Activated T-cell treated with anti-CD3 and anti-CD28 coated beads, Interleukin-2, amount 50 U/mL, for 72 hours (primary cell): ENCODE data around the gene DUSP5. TPM values are rescaled to one million over a fixed set of nuclear protein-coding genes. Genes with fewer than 3 reads are reported as not detected.

Source experiments
- ATAC-seq, 2 donors: fragments of 150-1000 bp; cut with Tn5 transposase; replicated peaks in 1 of 2; 2 replicates each; pipeline ENCODE4 v1.10.0; 2021; ENCODE audit warnings: moderate library complexity in 2 of 2, mild to moderate bottlenecking in 1 of 2
- DNase-seq, 2 donors: peaks; one replicate each; pipeline ENCODE4 v3.0.0; 2021 to 2022; ENCODE audit warnings: mixed read lengths in 1 of 2
- H3K27ac Mint-ChIP-seq: one replicate; pipeline ENCODE4 v1.8.0; 2022; ENCODE audit warnings: mild to moderate bottlenecking, moderate library complexity, mixed read lengths
- H3K27me3 Mint-ChIP-seq: one replicate; pipeline ENCODE4 v1.8.0; 2022; ENCODE audit warnings: low read depth, mixed read lengths
- H3K36me3 Mint-ChIP-seq, 2 donors: one replicate each; pipeline ENCODE4 v1.8.0; 2022; ENCODE audit warnings: mixed read lengths in 2 of 2, mild to moderate bottlenecking in 1 of 2; ENCODE audit not compliant: insufficient read depth in 2 of 2
- H3K4me1 Mint-ChIP-seq: one replicate; pipeline ENCODE4 v1.8.0; 2022; ENCODE audit warnings: low read depth, mixed read lengths
- H3K4me3 Mint-ChIP-seq, 2 donors: one replicate each; pipeline ENCODE4 v1.8.0; 2022; ENCODE audit warnings: mild to moderate bottlenecking in 2 of 2, mixed read lengths in 2 of 2, moderate library complexity in 2 of 2
- H3K9me3 Mint-ChIP-seq, 2 donors: one replicate each; pipeline ENCODE4 v1.8.0; 2022; ENCODE audit warnings: mixed read lengths in 2 of 2
- total RNA-seq, 2 donors: library from RNA; stranded (reverse); gene quantifications; one replicate each; pipeline ENCODE4 v1.2.3, GENCODE V29; 2022

Gene DUSP5, protein sequence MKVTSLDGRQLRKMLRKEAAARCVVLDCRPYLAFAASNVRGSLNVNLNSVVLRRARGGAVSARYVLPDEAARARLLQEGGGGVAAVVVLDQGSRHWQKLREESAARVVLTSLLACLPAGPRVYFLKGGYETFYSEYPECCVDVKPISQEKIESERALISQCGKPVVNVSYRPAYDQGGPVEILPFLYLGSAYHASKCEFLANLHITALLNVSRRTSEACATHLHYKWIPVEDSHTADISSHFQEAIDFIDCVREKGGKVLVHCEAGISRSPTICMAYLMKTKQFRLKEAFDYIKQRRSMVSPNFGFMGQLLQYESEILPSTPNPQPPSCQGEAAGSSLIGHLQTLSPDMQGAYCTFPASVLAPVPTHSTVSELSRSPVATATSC
- total RNA-seq = 100 to 1,000 TPM; 122 to 242 TPM

DNA sequence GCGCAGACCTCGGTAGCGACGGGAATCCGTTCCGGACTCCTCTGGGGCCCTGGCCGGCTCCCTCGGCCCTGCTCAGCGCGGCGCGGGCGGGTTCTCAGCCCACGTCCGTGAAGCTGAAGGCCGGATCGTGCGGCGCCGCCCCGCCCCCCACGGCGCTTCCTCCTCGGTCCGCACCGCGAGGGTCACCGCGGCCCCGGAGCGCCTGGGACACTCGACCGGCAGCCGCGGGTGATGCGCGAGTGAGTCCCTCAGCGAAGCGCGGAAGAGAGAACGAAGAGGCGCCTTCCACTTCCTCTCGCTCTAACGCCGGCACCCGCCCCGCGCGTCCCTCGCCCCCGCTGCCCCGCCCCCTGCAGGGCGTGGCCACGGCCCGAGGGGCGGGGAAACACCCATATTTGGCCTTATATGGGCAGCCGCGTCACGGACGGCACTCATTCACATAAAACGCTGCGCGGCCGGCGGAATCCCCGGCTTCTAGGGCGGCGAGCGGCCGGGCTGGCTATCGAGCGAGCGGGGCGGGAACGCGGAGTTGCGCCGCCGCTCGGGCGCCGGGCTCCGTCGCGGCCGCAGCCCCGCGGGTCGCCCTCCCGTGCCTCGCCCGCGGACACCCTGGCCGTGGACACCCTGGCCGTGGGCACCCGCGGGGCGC is at the start of gene DUSP5:
Gene DUSP5, plus strand, starts transcription at position 470 of the 649 bp plus-strand sequence. CDS start 215 bp downstream, outside the sequence.
- Mint-ChIP-seq H3K36me3 (peaks cover 37 to 42% of the 10 kb centered on the region in 2 donors), H3K27me3 (no peaks in the 10 kb centered on the region), H3K27ac (peak within 1 kb of the TSS; percentile 100), H3K4me3 (peak within 1 kb of the TSS; percentile 98 to 100), H3K9me3 (no peaks in the 10 kb centered on the region), H3K4me1 (peaks cover 66% of the 10 kb centered on the region)
- DNase-seq = peak; percentile 94 to 99
- peak; percentile 69 to 79 for ATAC-seq

DNA sequence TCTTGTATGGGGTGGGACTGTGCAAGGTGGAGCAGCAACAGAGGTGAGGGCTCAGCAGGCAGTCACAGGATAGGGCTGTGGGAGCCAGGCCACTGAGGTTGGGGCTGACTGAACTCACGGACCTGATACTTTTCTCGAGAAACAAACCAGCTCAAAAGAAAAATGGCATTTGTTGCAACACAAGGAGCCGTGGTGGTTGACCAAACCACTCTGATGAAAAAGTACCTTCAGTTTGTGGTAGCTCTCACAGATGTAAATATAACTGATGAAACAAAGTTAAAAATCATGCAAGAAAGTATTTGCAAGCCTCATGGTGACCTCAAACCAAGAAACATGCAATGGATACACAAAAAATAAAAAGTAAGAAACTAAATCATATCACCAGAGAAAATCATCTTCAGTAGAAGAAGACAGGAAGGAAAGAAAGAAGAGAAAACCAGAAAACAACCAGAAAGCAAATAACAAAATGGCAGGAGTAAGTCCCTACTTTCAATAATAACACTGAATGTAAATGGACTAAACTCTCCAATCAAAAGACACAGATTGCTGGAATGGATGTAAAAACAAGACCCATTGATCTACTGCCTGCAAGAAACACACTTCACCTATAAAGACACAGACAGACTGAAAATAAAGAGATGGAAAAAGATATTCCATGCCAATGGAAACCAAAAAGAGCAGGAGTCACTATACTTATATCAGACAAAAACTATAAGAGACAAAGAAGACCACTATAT is 48.9 kb upstream of the DUSP5 start:
- H3K27me3 Mint-ChIP-seq = peaks cover 14% of the 10 kb centered on the region
- H3K36me3 Mint-ChIP-seq = peaks cover 5% of the 10 kb centered on the region in 2 donors
- H3K4me1 Mint-ChIP-seq = peaks cover 13% of the 10 kb centered on the region
- ATAC-seq = peak; percentile 99
- H3K27ac Mint-ChIP-seq = peak overlapping the region; percentile 97
- H3K9me3 Mint-ChIP-seq = peaks cover 4 to 7% of the 10 kb centered on the region in 2 donors
- peak overlapping the region in 1 of 2 donors; percentile 72 for H3K4me3 Mint-ChIP-seq
- peak; percentile 67 to 70 for DNase-seq

DNA sequence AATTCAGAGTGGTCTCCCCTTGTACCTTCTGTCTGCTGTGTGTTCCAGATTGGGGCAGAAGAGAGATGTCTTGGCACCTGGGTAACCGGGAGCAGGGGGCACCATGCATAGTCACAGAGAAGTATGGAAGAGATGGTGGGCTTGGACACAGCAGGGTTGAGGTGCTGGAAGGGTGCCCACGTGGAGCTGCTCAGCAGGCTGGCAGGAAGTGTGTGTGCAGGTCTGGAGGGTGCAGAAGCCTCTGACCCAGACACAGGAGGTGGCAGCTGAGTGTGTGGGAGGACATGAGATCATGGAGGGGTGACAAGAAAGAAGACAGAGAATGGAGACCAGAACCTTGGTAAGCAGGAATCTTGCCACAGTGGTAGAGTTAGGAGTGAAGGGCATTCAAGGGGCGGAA is 42.3 kb upstream of the DUSP5 start:
- Mint-ChIP-seq H3K36me3 (no peaks in the 10 kb centered on the region), H3K9me3 (no peaks in the 10 kb centered on the region), H3K27ac (peak overlapping the region; percentile 23), H3K27me3 (peaks cover 7% of the 10 kb centered on the region), H3K4me3 (peak overlapping the region; percentile 2 to 10), H3K4me1 (peaks cover 59% of the 10 kb centered on the region)
- ATAC-seq (peak; percentile 84 to 88), DNase-seq (peak; percentile 50 to 56)

DNA sequence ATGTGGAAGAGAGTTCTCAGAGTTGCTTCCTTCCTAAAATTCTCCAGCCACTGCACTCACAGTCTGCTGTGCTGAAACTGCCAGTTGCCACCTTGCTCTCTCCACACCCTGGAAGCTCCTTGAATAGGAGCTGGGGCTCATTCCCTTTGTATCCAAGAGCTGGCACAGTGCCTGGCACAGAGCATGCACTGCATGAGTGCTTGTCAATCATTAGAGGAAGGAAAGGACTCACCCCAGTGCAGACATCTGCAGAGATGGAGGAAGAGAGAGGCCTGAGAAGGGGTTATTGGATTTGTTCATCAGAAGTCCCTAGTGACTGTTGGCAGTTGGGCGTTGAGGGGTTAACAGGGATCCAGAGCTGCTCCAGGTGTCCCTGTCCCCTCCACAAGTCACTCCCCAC is 41.7 kb upstream of the DUSP5 start:
- peaks cover 65% of the 10 kb centered on the region for H3K4me1 Mint-ChIP-seq

DNA sequence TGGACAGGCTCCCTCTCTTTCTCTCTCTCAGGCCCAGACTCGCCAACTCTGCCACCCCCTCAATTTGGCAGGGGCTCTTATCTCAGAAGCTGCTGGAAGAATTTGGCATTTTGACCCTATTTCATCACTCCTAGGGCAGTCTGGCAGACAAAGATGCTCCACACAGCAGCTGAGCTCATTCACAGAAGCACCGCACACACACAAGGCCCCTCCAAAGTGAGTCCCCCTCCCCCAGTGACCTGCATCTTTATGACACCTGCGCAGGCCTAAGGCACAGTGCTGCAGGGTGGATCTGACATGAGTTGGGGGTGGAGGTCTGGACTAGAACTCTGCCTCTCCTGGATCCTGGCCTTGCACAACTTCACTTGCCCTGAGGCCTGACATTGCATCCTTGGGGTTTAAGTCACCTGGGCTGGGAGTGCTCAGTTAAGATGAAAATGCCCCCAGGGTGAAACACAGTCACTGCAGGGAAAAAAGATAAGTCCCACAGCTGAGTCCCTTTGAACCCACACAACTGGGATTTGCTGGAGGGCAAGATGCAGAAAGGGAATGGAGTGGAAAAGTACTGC is 41.1 kb upstream of the DUSP5 start:
- peaks cover 66% of the 10 kb centered on the region for H3K4me1 Mint-ChIP-seq
- no peaks in the 10 kb centered on the region for H3K36me3 Mint-ChIP-seq
- no peak overlapping the region for H3K27ac Mint-ChIP-seq
- no peaks in the 10 kb centered on the region for H3K9me3 Mint-ChIP-seq
- no peak for DNase-seq
- H3K27me3 Mint-ChIP-seq = no peaks in the 10 kb centered on the region
- ATAC-seq = no peak
- H3K4me3 Mint-ChIP-seq = no peak overlapping the region

More for the DNA sequence above, 41.7 kb upstream of the DUSP5 start:
- Mint-ChIP-seq H3K27me3 (peaks cover under 1% of the 10 kb centered on the region), H3K9me3 (no peaks in the 10 kb centered on the region), H3K27ac (no peak overlapping the region), H3K4me3 (no peak overlapping the region), H3K36me3 (no peaks in the 10 kb centered on the region)
- DNase-seq (no peak), ATAC-seq (no peak)

DNA sequence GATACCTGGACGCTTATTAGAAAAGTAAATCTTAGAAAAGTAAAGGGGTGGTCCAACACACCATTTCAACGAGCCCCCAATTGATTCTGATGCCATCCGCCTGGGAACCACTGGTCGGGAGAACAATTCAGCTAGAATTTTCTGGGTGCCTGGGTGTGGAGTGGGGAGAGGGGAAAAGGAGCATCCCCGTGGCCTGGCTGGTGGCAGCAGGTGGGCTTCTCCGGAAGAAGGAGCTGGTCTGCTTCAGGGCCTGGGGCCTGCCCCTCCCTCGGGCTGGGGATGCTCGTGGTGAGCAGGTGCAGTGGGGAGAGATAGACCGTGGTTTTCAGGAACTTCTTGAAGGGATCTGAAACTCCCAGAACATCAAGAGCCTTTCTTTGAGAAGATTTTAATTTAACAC is 39.9 kb upstream of the DUSP5 start:
- Mint-ChIP-seq H3K4me1 (peaks cover 66% of the 10 kb centered on the region), H3K27ac (no peak overlapping the region), H3K36me3 (no peaks in the 10 kb centered on the region), H3K4me3 (no peak overlapping the region), H3K27me3 (no peaks in the 10 kb centered on the region), H3K9me3 (no peaks in the 10 kb centered on the region)
- ATAC-seq = no peak
- DNase-seq = no peak

DNA sequence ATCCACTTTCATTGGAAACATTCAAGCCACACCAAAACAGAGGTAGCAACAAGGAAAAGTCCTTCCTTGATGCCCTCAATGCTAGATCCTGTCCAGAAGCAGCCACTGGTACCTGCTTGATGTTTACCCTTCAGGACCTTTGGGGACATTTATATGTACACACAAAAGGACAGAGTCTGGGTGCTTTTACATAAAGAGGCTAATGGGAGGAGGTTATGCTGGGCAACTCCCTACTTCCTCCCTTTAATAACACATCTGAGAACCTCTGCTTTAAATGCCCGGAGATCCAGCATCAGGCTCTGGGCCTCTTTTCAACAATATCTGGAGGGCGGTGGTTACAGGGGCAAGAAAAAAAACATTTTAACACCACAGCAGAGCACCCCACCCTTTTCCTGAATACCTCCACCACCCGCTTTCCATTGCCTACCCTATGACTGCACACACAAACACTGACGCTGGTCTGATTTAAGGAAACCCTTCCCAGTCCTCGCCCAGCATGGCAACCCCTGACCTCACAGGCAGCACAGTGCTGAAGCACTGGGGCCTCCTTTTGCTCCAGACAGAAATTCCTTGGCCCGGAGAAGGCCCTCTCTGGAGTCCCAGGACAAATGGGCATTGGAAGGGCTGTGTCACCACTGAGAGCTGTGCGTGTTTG is 39.3 kb upstream of the DUSP5 start:
- no peak overlapping the region for H3K27ac Mint-ChIP-seq
- ATAC-seq = no peak

DNA sequence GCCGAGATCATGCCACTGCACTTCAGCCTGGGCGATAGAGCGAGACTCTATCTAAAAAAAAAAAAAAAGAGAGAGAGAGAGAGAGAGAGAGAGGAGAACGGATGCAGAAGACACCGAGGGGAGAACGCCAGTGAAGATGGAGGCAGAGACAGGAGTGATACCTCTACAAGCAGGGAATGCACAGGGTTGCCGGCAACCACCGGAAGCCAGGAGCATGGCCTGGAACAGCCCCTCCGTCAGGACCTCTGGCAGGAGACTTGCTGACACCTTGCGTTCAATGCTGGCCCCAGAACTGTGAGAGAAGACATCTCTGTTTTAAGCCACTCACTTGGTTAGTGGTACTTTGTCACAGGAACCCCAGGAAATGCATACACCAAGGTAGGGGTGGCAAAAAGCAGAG is 38.1 kb upstream of the DUSP5 start:
- no peaks in the 10 kb centered on the region for H3K36me3 Mint-ChIP-seq
- no peaks in the 10 kb centered on the region for H3K27me3 Mint-ChIP-seq
- H3K4me3 Mint-ChIP-seq = no peak overlapping the region
- H3K27ac Mint-ChIP-seq = peak overlapping the region; percentile 28
- no peaks in the 10 kb centered on the region for H3K9me3 Mint-ChIP-seq
- DNase-seq = no peak
- H3K4me1 Mint-ChIP-seq = peaks cover 67% of the 10 kb centered on the region
- ATAC-seq = no peak

More for the DNA sequence above, 39.3 kb upstream of the DUSP5 start:
- peaks cover 66% of the 10 kb centered on the region for H3K4me1 Mint-ChIP-seq
- no peak for DNase-seq
- H3K36me3 Mint-ChIP-seq = no peaks in the 10 kb centered on the region
- no peaks in the 10 kb centered on the region for H3K9me3 Mint-ChIP-seq
- H3K27me3 Mint-ChIP-seq = no peaks in the 10 kb centered on the region
- no peak overlapping the region for H3K4me3 Mint-ChIP-seq

DNA sequence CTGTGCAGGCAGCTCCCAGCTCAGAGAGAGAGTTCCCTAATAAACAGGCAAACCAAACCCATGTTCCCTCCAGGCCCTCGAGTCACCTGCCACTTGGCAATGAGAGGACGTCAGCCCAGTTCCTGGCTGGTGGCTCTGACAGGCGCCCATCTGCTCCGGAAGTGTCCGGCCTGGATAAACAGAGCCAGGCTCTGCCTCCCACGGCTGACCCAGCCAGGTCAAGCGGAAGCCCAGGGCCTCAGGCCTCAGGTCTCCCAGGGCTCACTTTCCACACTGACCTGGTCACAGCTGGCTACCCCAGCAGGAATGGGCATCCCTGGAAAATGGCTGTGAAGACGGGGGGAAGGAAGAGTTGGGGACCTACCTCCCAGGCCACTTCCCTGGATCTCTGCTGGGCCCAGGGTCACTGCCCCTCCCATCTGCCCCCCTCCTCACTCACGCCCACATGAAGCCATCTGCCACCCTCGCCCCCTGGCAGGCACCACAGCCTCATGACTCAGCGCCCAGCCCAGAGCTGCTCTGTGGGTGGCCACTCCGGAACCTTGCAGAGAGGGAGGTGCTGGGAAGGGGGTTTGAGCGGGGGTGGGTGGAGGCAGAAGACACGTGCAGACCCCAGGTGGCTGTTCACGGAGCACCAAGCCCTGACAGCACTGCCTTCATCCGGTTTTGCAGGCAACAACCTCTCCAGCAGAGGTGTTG is 37.4 kb upstream of the DUSP5 start:
- no peaks in the 10 kb centered on the region for H3K36me3 Mint-ChIP-seq
- DNase-seq (peak; percentile 64 to 67), ATAC-seq (peak; percentile 78 to 79)
- H3K27ac Mint-ChIP-seq = no peak overlapping the region
- peak overlapping the region in 1 of 2 donors; percentile 23 for H3K4me3 Mint-ChIP-seq
- peaks cover 64% of the 10 kb centered on the region for H3K4me1 Mint-ChIP-seq
- H3K9me3 Mint-ChIP-seq = no peaks in the 10 kb centered on the region
- H3K27me3 Mint-ChIP-seq = no peaks in the 10 kb centered on the region

DNA sequence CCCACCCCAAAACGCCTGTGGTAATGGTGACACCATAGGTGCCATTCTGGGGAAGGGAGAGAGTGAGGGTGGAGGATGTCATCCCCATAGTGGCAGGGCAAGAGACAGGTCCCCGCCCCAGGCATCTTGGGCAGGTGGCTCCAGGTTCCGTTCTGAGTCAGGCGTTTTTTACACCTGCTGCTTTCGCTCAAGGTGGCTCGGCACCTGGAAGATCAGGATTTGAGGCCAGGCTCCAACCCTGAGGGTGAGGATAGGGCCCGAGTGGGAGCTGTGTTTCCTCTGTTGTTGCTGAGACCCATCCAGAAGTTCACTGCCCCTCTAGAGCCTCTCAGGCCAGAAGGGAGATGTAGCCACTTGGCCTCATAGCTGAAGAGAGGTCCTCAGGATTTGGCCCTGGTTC is 36.6 kb upstream of the DUSP5 start:
- no peaks in the 10 kb centered on the region for H3K9me3 Mint-ChIP-seq
- peak; percentile 20 to 24 for ATAC-seq
- H3K4me3 Mint-ChIP-seq = peak overlapping the region in 1 of 2 donors; percentile 24
- no peak overlapping the region for H3K27ac Mint-ChIP-seq
- no peaks in the 10 kb centered on the region for H3K36me3 Mint-ChIP-seq
- H3K27me3 Mint-ChIP-seq = no peaks in the 10 kb centered on the region
- peaks cover 56% of the 10 kb centered on the region for H3K4me1 Mint-ChIP-seq
- no peak for DNase-seq

DNA sequence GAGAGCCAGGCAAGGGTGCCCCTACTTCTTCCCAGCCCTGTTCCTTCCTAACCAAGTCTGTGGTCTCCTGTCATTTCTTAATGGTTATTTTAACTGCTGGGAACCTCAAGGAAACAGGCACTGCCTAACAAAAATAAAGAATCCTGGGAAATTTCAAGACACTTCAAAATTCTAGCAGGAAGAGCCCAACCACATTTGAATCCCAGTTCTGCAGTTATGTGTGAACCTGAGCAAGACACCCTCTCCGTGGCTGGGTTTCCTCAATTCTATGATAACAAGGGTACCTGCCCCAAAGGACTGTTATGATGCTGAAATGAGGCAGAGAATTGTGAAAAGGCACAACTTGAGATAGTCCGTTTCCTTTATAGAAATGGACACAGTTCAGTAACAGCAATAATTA is 36.2 kb upstream of the DUSP5 start:
- H3K9me3 Mint-ChIP-seq = no peaks in the 10 kb centered on the region
- DNase-seq (no peak), ATAC-seq (no peak)
- H3K36me3 Mint-ChIP-seq = no peaks in the 10 kb centered on the region
- H3K4me1 Mint-ChIP-seq = peaks cover 51% of the 10 kb centered on the region
- no peak overlapping the region for H3K4me3 Mint-ChIP-seq
- H3K27me3 Mint-ChIP-seq = no peaks in the 10 kb centered on the region
- H3K27ac Mint-ChIP-seq = peak overlapping the region; percentile 24
